Sigmoid colon (tissue), 4 donors: ENCODE measurements around the gene IGFBPL1.

Source experiments
- POLR2AphosphoS5 ChIP-seq, 4 donors: sonication (generic); formaldehyde crosslinking; IDR thresholded peaks; one replicate each; pipeline ENCODE4 v1.6.1; 2017; ENCODE audit warnings: antibody characterized with exemption in 4 of 4
- TF ChIP-seq, protein P1 (sequence below), 4 experiments: fragments of 450-650 bp in 3 of 4; fragments of 200-600 bp in 1 of 4; IDR thresholded peaks; one replicate each; pipeline ENCODE4 v1.5.1; 2016 to 2019; ENCODE audit warnings: antibody characterized with exemption in 4 of 4, mild to moderate bottlenecking in 3 of 4, moderate library complexity in 2 of 4

- TF ChIP-seq, protein P1, sequence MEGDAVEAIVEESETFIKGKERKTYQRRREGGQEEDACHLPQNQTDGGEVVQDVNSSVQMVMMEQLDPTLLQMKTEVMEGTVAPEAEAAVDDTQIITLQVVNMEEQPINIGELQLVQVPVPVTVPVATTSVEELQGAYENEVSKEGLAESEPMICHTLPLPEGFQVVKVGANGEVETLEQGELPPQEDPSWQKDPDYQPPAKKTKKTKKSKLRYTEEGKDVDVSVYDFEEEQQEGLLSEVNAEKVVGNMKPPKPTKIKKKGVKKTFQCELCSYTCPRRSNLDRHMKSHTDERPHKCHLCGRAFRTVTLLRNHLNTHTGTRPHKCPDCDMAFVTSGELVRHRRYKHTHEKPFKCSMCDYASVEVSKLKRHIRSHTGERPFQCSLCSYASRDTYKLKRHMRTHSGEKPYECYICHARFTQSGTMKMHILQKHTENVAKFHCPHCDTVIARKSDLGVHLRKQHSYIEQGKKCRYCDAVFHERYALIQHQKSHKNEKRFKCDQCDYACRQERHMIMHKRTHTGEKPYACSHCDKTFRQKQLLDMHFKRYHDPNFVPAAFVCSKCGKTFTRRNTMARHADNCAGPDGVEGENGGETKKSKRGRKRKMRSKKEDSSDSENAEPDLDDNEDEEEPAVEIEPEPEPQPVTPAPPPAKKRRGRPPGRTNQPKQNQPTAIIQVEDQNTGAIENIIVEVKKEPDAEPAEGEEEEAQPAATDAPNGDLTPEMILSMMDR (IDR thresholded peaks at IDR 0.05), result no peak
- no peak for TF ChIP-seq POLR2AphosphoS5 (IDR thresholded peaks at IDR 0.05)
These were observed 2.6 kb downstream of the IGFBPL1 start for GRCh38 chr9:38421498-38422211.
